OCI-M1 (cell line): Measurements from ENCODE around the gene MESP2.

Experiments used
- DNase-seq: peaks from one replicate; lab custom pipeline; 2025; lab: John Stamatoyannopoulos, UW

MESP2 gene

GRCh38 chr15:89776274-89777072, at the start of gene MESP2:
Gene MESP2, plus strand, starts transcription at chr15:89776332. Its CDS starts 26 bp downstream, at chr15:89776358.
- peak; percentile 92 for DNase-seq

- no peak for DNase-seq
Observed at GRCh38 chr15:89728254-89728653, 47.9 kb upstream of the MESP2 start.

- DNase-seq: no peak
Observed at GRCh38 chr15:89731275-89731674, 44.9 kb upstream of the MESP2 start.

GRCh38 chr15:89732451-89733172, 43.5 kb upstream of the MESP2 start:
- no peak for DNase-seq

GRCh38 chr15:89735773-89736172, 40.4 kb upstream of the MESP2 start:
- no peak for DNase-seq

- DNase-seq: peak; percentile 86
Observed at GRCh38 chr15:89740137-89740536, 36.0 kb upstream of the MESP2 start.

GRCh38 chr15:89743011-89743410, 33.1 kb upstream of the MESP2 start:
- no peak for DNase-seq

GRCh38 chr15:89743594-89743993, 32.5 kb upstream of the MESP2 start:
- no peak for DNase-seq

- no peak for DNase-seq
Observed at GRCh38 chr15:89745131-89745530, 31.0 kb upstream of the MESP2 start.

- no peak for DNase-seq
Observed at GRCh38 chr15:89745768-89746167, 30.4 kb upstream of the MESP2 start.

- DNase-seq: no peak
Observed at GRCh38 chr15:89746386-89746780, 29.7 kb upstream of the MESP2 start.

GRCh38 chr15:89747708-89748682, 28.1 kb upstream of the MESP2 start:
- DNase-seq: no peak

- DNase-seq: no peak
Observed at GRCh38 chr15:89749054-89749453, 27.1 kb upstream of the MESP2 start.

GRCh38 chr15:89749526-89749925, 26.6 kb upstream of the MESP2 start:
- no peak for DNase-seq

GRCh38 chr15:89749951-89750559, 26.1 kb upstream of the MESP2 start:
- DNase-seq: no peak

- peak; percentile 94 for DNase-seq
Observed at GRCh38 chr15:89750560-89751542, 25.3 kb upstream of the MESP2 start, which contains the start of gene MESP1. Gene MESP1, minus strand, starts transcription at chr15:89751249. Its CDS starts 18 bp downstream, at chr15:89751231.

- DNase-seq: no peak
Observed at GRCh38 chr15:89751748-89752147, 24.4 kb upstream of the MESP2 start.

- no peak for DNase-seq
Observed at GRCh38 chr15:89753855-89754254, 22.3 kb upstream of the MESP2 start.

- DNase-seq: no peak
Observed at GRCh38 chr15:89754361-89755154, 21.6 kb upstream of the MESP2 start.

GRCh38 chr15:89755701-89756100, 20.4 kb upstream of the MESP2 start:
- DNase-seq: no peak
